Transverse colon (tissue), 4 donors: Measurements from ENCODE around the gene KCNQ1OT1. TPM values are rescaled to one million over a fixed set of nuclear protein-coding genes. Genes with fewer than 3 reads are reported as not detected.

ENCODE experiments used
- DNase-seq: peaks from one replicate; pipeline ENCODE4 v3.0.0-alpha.2; 2019
- H3K27ac ChIP-seq, 4 donors: fragments of 200-600 bp; sonication (generic); 2 replicates each; pipeline ENCODE4 v1.5.1; 2016 to 2018; ENCODE audit warnings: inconsistent platforms in 4 of 4
- H3K27me3 ChIP-seq: fragments of 200-600 bp; sonication (generic); 2 replicates; pipeline ENCODE4 v1.5.1; 2017; ENCODE audit warnings: inconsistent platforms
- H3K36me3 ChIP-seq, 4 donors: fragments of 200-600 bp; sonication (generic); 2 replicates each; pipeline ENCODE4 v1.5.1; 2017 to 2019; ENCODE audit warnings: inconsistent platforms in 4 of 4
- H3K4me1 ChIP-seq, 4 donors: fragments of 200-600 bp; sonication (generic); 2 replicates each; pipeline ENCODE4 v1.5.1; 2017 to 2020; ENCODE audit warnings: inconsistent platforms in 4 of 4
- H3K4me3 ChIP-seq, 4 donors: fragments of 200-600 bp; sonication (generic); 1 replicate in 1 of 4; 2 replicates in 3 of 4; pipeline versions ENCODE4 v1.5.1 to v1.6.1; 2017 to 2019; ENCODE audit warnings: inconsistent platforms in 4 of 4
- H3K9me3 ChIP-seq, 2 donors: fragments of 200-600 bp; sonication (generic); 2 replicates each; pipeline ENCODE4 v1.5.1; 2017 to 2019; ENCODE audit warnings: inconsistent platforms in 2 of 2
- EP300 ChIP-seq: sonication (generic); formaldehyde crosslinking; IDR thresholded peaks from one replicate; pipeline ENCODE4 v1.6.1; 2017; ENCODE audit warnings: antibody characterized with exemption, low read depth
- POLR2A ChIP-seq: fragments of 450-650 bp; IDR thresholded peaks from one replicate; pipeline ENCODE4 v1.6.1; 2016; ENCODE audit warnings: antibody characterized with exemption, mild to moderate bottlenecking, moderate library complexity
- POLR2AphosphoS5 ChIP-seq, 3 donors: sonication (generic); formaldehyde crosslinking; IDR thresholded peaks; one replicate each; pipeline ENCODE4 v1.6.1; 2016; ENCODE audit warnings: antibody characterized with exemption in 3 of 3
- WGBS, 2 donors: methylation state at CpG; one replicate each; pipeline ENCODE4 v1.1.5; 2018; ENCODE audit warnings: low coverage in 1 of 2; 5-methylcytosine and 5-hydroxymethylcytosine counted together
- in situ Hi-C, 4 donors: fragments of 200-750 bp; cut with MboI; loops; one replicate each; pipeline versions ENCODE4 v1.15.0 to v1.15.1; 2017; ENCODE audit warnings: low sequenced_read_pairs in 3 of 4, low pct_ligation_motif_present in 1 of 4, low pct_unique_long_range_greater_than_20kb in 1 of 4
- intact Hi-C: fragments of 100-400 bp; cut with DNase I; formaldehyde crosslinking; loops from one replicate; pipeline ENCODE4 v1.15.1; 2023; ENCODE audit warnings: low total_unique reads
- total RNA-seq, 4 donors: library from RNA; depleted of rRNA; stranded (reverse); fragments of >200 nt; gene quantifications; one replicate each; pipeline ENCODE4 v1.1.0, GENCODE V29; 2016
- TF ChIP-seq, protein P1 (sequence below), 5 experiments: fragments of 200-600 bp in 3 of 5; fragments of 450-650 bp in 2 of 5; sonication (generic) in 3 of 5; IDR thresholded peaks; 1 replicate in 2 of 5; 2 replicates in 3 of 5; pipeline ENCODE4 v1.5.1; 2016 to 2017; ENCODE audit warnings: antibody characterized with exemption in 5 of 5, inconsistent platforms in 3 of 5, mild to moderate bottlenecking in 2 of 5, moderate library complexity in 1 of 5

The KCNQ1OT1 gene
- total RNA-seq, 4 donors from 2014 or later, result 1.5 to 5.0 (median 1.9) TPM

DNA sequence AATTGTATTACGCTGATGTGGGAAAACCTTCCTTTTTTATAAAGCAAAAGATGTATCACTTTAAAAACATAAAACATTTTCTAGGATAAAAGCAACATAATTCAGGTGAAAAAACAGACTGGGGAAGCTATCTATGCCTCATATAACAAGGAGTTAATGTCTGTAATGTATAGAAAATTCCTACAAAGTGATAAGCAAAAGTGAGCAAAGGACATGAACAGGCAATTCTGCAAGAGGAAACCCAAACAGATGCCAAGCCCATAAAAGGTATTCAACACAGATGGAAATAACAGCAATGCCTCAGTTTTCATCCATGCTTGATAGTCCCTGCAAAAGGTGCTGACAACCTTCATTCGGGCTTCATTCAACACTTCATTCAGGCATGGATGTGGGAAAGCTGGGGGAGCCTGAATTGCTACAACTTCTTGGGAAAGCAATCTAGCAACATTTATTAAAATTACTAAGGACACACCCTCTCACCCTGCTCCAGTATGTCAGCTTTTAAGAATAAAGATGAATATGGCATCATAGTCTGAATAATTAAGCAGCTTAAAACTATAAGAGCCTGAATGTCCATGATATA lies 39.3 kb downstream of the KCNQ1OT1 start:
- TF ChIP-seq, protein P1, sequence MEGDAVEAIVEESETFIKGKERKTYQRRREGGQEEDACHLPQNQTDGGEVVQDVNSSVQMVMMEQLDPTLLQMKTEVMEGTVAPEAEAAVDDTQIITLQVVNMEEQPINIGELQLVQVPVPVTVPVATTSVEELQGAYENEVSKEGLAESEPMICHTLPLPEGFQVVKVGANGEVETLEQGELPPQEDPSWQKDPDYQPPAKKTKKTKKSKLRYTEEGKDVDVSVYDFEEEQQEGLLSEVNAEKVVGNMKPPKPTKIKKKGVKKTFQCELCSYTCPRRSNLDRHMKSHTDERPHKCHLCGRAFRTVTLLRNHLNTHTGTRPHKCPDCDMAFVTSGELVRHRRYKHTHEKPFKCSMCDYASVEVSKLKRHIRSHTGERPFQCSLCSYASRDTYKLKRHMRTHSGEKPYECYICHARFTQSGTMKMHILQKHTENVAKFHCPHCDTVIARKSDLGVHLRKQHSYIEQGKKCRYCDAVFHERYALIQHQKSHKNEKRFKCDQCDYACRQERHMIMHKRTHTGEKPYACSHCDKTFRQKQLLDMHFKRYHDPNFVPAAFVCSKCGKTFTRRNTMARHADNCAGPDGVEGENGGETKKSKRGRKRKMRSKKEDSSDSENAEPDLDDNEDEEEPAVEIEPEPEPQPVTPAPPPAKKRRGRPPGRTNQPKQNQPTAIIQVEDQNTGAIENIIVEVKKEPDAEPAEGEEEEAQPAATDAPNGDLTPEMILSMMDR (IDR thresholded peaks at IDR 0.05), result no peak
- TF ChIP-seq POLR2A, result no peak
- TF ChIP-seq POLR2AphosphoS5 (IDR thresholded peaks at IDR 0.05), result no peak
- no peak for TF ChIP-seq EP300
- Histone ChIP-seq H3K4me3 (no peak overlapping the region), H3K27me3 (no peaks in the 10 kb centered on the region), H3K27ac (no peak overlapping the region), H3K36me3 (peaks cover 0 to 3% (median 0%) of the 10 kb centered on the region in 4 donors), H3K9me3 (peaks cover 6 to 13% of the 10 kb centered on the region in 2 donors), H3K4me1 (no peaks in the 10 kb centered on the region)
- DNase-seq, result no peak
- WGBS, 2 donors, result 100% methylated on average over 2 of the region's 2 CpGs
- in situ Hi-C loops, result no loop called here
- intact Hi-C loops, result no loop called here

DNA sequence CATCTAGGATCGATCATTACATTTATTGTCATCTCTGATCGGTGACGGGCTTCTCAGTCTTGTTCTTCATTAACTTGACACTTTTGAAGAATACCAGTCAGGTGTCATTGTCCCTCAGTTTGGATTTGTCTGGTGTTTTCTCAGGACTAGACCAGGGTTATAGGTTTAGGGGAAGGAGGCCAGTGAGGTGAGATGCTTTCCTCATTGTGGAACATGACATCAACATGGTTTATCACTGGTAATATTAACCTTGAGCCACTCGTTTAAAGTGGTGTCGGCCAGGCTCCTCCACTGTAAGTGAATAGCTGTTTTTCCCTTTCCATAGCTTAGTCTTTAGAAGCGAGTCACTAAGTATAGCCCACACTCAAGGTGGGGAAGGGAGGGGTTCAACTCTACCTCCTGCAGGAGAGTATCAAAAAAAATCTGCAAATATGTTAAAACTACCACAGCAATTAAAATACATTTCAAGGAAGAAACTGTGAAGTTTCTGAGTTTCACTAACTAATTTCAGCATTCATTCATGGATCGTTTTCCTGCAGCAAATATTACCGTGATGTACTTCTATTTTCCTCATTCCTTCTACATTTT lies 42.0 kb downstream of the KCNQ1OT1 start:
- WGBS, 2 donors, result 93 to 97% methylated on average over 7 to 8 of the region's 8 CpGs
- in situ Hi-C loops (no loop called here), intact Hi-C loops (no loop called here)
- TF ChIP-seq, protein P1 (IDR thresholded peaks at IDR 0.05), result no peak
- TF ChIP-seq EP300 (no peak), POLR2A (no peak), POLR2AphosphoS5 (IDR thresholded peaks at IDR 0.05) (no peak)
- H3K4me1 ChIP-seq, result no peaks in the 10 kb centered on the region
- DNase-seq, result no peak
- H3K27ac ChIP-seq, result no peak overlapping the region
- H3K27me3 ChIP-seq, result no peaks in the 10 kb centered on the region
- peaks cover 0 to 3% (median 0%) of the 10 kb centered on the region in 4 donors for H3K36me3 ChIP-seq
- H3K9me3 ChIP-seq, result peaks cover 6 to 13% of the 10 kb centered on the region in 2 donors
- H3K4me3 ChIP-seq, result no peak overlapping the region

DNA sequence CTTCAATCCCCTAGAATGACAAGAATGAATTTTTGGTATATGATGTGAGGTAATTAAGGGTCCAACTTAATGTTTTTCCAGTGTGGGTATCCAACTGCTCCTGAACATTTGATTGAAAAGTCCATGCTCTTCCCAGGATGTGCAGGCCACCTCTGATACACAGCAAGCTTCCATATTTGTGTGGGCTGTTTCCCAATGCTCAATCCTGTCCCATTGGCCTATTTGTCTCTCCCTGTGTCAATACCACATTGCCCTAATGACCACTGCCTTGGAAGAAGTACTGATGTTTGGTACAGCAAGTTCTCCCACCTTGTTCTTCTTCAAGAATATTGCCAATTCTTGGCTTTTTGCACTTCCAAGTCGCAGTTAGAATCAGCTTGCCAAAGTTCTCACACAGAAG lies 42.9 kb downstream of the KCNQ1OT1 start:
- in situ Hi-C loops, result no loop called here
- TF ChIP-seq POLR2AphosphoS5 (IDR thresholded peaks at IDR 0.05), result no peak
- no peak for TF ChIP-seq POLR2A
- TF ChIP-seq EP300, result no peak
- WGBS, 2 donors, result 87 to 100% methylated on average over 1 of the region's 1 CpG
- DNase-seq, result no peak
- intact Hi-C loops, result no loop called here
- Histone ChIP-seq H3K36me3 (peaks cover 0 to 3% (median 0%) of the 10 kb centered on the region in 4 donors), H3K4me1 (no peaks in the 10 kb centered on the region), H3K4me3 (no peak overlapping the region), H3K9me3 (peaks cover 6 to 13% of the 10 kb centered on the region in 2 donors), H3K27ac (no peak overlapping the region), H3K27me3 (no peaks in the 10 kb centered on the region)

GRCh38 chr11:2655834-2656622 lies 43.8 kb downstream of the KCNQ1OT1 start:
- Histone ChIP-seq H3K4me1 (no peaks in the 10 kb centered on the region), H3K4me3 (no peak overlapping the region), H3K36me3 (peaks cover 0 to 3% (median 0%) of the 10 kb centered on the region in 4 donors), H3K27ac (no peak overlapping the region), H3K9me3 (peaks cover 7 to 13% of the 10 kb centered on the region in 2 donors), H3K27me3 (no peaks in the 10 kb centered on the region)
- no peak for DNase-seq
- intact Hi-C loops, result no loop called here
- no peak for TF ChIP-seq POLR2A
- TF ChIP-seq, protein P1 (IDR thresholded peaks at IDR 0.05), result no peak
- TF ChIP-seq POLR2AphosphoS5 (IDR thresholded peaks at IDR 0.05), result no peak
- no peak for TF ChIP-seq EP300
- in situ Hi-C loops, result no loop called here
- 58 to 74% methylated on average over 4 to 6 of the region's 6 CpGs for WGBS, 2 donors
